HG02759 (cell line): ENCODE results near the gene CDCA8.

Experiments used
- ATAC-seq: cut with Tn5 transposase; IDR thresholded peaks from one replicate; pipeline ENCODE4 v1.9.1; 2021; ENCODE audit warnings: mild to moderate bottlenecking, moderate library complexity; ENCODE audit not compliant: unreplicated experiment

Gene CDCA8

DNA sequence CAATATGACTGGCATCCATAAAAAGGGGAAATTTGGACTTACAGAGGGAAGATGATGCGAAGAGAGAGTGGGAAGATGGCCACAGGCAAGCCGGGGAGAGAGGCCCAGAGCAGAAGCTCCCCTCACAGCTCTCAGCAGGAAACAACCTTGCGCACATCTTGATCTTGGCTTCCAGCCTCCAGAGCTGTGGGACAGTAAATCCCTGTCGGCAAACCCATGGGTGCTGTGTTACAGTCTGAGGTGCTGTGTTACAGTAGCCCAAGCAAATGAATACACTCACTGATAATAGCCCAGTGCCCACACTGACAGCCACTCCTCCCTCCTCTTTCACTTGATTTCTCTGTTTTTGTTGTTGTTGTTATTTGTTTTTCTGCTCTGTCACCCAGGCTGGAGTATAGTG, 22.4 kb downstream of the CDCA8 start:
- no peak for ATAC-seq

DNA sequence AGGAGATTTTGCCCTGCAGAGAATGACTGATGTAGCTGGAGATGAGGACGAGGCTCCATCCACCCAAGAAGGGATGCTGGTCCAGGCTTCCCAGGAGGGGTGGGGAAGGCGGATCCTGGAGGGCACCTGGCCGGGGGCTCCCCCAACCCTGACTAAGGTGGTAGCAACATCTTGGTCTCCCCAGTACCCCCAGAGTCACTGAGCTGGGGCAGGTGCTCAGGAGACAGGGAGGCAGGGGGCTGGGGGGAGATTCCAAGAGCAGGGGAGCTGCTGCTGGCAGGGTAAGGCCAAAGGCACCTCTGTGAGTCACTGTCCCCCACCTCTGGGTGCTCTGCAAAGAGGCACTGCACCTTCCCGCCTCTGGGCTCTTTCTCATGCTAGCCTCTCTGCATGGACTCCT, 24.0 kb downstream of the CDCA8 start:
- no peak for ATAC-seq

DNA sequence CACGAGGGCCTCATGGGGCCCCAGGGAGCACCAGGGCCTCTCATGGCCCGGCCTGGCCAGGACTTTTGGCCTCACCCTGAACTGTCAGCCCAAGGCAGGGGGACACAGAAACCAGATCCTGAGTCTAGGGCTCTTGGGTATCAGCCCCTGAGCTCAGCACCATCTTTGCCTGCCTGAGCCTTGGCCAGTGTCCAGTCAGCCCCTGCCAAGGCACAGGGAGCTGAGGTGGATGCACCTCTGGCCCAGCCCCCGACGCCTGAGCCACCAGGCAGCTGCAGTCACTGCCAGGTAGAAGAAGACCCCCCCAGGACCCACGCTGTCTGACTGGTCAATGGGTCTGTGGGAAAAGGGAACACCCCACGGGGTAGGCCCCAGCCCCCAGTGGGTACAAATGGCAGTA, 25.3 kb downstream of the CDCA8 start:
- ATAC-seq = no peak

DNA sequence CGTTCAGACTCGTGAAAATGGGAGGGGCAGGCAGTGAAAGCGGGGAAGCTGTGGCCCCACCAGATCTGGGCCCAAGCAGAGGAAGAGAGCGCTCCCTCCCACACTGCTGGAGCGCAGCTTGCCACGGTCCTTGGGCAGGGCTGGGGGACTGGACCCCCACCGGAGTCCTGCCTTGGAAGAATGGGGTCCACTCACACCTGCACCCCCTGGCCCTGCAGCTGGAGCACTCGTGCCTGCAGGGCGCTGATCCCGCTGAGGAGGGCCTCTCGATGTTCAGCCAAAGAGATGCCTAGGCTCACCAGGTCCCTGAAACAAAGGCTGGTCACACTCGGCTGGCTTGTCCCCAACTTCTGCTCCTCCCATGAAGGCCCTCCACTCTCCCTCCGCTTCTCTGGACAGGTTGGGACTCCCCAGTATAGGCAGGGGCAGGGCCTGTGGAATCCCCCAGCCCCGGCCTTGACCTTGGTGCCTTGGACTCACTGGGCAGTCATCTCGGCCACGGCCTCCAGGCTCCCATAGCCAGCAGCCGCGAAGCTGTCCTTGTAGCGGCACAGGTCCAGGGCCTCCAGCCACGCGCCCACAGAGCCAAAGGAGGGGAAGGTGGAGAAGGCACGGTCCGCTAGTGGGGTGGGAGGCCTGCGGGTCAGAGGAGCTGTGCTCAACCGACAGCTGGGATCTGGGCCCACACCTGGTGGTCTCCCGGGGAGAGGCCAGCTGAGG, 26.0 kb downstream of the CDCA8 start:
- ATAC-seq = no peak

DNA sequence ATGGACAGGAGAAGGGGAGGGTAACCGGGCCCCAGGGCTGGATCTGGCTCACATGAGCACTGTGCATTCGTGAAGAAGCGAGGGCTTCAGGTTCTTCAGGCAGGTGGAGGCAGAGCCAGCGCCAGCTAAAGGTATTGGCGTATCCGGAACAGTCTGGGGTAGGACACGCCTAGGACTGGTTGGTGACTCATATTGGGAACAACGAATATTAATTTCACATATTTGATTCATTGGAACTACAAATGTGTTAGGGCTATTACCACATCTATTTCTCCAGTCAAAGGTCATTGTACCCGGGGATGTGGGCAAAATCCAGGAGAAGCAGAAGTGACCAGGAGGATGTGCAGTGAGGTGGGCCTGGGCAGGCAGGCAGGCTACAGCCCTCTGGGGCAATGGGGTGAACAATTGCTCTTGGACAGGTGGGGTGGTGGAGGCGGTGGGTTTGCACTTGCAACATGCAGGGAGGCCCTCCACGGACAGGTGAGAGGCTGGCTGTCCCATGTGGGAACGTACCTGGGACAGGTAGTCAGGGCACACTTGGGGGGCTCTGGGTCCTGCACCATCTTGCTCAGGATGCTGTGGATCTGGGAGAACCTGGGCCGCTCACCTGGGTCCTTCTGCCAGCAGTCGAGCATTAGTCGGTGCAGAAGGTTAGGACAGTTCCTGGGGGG, 26.7 kb downstream of the CDCA8 start:
- ATAC-seq = no peak

DNA sequence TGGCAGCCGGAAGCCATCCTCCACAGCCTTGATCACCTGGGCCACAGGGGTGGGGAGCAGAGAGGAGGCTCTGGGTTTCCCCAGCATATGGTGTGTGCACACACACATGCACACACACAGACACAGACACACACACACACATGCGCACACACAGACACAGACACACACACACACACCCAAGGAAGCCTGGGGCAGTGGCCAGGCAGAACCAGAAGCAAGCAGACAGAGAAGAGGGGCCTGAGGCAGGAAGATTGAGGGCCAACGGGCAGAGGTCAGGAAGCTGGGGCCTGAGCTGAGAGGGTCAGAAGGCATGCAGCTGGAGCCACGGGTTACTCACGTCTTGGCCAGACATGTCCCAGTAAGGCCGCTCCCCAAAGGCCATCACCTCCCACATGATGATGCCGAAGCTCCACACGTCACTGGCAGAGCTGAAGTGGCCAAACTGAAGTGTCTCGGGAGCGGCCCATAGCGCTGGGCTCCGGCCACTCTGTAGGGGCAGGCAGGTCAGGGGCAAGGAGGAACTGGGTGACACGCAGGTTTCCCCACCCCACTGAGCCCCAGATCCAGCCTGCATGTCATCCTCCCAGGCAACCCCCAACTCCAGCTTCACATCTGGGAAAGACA, 27.4 kb downstream of the CDCA8 start:
- no peak for ATAC-seq

DNA sequence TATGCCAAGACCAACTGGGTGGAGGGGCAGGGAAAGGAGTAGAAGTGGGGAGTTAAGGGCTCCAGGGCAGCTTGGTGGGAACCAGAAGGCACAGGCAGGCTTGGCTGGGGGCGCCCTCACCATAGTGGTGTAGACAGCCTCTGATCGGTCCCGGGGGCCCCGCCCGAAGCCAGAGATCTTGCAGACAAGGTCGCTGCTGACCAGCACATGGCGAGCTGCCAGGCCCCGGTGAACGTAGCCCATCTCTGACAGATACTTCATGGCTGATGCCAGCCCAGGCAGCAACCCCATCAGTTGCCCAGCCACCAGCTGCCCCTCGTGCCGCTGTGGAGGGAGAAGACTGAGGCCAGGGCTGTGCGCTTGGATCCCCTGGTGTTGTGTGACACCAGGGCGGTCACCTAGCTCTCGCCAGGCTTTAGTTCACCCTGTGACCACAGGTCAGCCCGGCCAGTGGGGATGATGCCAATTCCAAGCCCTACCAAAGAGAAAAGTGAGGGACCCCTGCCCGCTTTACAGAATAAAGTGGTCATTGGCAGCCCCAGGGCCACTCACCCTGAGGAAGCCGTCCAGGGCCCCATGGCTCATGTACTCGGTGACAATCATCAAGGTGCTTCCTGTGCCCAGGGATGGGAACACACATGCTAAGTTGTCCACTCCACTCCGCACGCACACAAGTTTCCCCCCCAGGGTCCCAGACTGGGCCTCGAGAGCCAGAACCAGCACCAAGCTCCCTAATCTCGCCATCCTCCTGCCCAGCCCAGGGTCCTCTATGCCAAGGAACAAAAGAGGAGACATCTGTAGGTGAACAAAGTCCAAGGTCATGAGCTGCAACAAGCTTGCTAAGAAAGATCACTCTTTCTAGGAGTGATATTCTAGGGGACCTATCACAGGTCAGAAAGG, 28.2 kb downstream of the CDCA8 start:
- ATAC-seq = no peak

DNA sequence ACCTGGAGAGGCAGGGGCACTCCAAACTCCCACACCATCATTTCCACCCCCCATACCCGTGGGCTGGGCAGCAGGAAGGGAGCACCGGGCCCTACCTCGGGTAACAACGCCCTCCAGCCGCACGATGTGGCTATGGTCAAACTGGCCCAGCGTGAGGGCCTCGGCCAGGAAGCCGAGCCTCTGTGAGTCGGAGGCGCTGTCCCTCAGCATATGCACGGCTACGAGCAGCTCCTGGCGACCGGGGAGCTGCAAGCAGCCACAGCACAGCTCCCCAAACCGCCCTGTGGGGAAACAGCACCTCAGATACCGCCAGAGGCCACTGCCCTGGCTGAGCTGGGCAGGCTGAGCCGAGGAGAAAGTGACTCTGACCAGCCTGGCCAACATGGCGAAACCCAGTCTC, 29.2 kb downstream of the CDCA8 start:
- ATAC-seq = no peak

DNA sequence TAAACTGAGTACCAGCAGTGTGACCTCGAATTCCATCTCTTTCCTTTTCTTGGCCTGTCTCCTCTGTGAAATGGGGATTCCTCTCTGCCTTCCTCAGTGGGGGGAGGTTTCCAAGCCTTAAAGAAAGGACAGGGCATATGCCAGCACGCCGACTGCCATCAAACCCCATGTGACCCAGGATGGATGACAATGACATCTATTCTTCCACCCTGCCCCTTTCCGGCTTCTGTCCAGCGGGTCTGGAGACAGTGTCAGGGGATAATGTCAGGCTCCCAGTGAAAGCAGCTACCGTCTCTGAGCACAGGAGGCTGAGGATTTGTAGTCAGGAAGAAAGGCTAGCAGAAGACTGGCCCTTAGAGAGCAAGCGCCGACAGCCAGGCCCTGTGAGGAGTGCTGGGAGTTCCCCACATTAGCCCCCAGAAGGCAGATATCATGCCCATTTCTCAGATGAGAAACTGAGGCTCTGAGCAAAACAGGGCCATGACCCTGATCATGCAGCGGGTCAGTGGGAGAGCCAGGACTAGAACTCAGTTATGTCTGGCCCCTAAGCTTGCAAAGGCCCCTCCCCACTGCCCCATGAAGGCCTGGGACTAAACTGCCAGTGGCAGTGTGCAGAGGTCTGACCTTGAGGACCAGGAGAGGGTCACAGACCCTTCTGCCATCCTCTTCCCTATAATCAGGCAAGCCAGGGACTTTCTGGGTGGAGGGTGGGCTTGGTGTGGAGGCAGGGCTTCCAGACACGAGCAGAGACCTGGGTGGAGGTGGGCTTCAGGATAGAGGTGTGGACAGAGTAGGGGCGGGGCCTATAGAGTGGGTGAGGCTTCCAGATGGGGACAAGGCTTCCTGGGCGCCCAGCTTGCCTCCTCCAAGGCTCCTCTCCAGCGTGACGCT, 30.1 kb downstream of the CDCA8 start:
- ATAC-seq = no peak

DNA sequence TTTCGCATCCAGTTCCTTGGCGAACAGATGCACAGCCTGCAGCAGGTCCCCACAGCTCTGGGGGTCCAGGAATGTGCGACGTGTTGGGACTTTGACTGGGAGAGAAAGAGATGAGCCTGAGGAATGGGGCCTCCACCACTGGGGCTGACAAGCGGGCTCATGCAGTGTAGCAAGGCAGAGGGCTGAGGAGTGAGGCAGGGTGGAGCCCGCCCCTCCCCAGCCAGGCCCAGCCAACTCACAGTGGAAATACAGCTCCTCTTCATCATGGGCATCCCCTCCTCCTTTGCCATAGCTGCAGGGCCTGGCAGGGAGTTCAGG, 30.7 kb downstream of the CDCA8 start:
- ATAC-seq = no peak

DNA sequence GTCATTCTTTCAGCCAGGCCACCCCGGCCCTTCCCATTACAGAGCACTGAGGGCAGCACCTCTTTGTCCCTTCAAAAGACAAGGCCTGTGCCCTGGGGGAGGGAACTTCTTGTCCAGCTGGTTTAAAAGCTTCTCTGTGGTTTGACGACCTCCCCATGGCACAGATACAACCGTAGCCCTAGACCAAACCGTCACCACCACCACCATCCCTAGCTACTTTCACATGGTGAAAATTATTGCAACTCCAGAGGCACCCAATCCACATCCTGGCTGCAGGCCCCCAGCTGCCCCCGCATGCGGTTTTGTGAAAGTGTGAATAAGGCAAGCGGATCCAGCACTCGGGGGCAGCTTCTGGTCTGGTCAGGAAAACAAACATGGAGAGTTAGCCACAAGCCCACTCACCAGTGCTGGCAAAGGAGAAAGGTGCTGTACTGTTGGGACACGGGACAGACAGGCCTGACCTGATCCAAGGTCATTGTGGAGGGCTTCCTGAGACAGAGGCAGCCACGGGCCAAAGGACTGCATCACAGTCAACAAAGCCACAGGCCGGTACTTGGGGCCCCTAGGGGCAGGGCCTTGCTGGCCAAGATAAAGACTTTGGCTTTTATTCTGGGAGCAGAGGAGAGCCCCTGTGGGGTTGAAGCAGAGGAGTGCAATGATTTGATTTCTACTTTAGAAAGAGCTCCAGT, 31.2 kb downstream of the CDCA8 start:
- no peak for ATAC-seq

DNA sequence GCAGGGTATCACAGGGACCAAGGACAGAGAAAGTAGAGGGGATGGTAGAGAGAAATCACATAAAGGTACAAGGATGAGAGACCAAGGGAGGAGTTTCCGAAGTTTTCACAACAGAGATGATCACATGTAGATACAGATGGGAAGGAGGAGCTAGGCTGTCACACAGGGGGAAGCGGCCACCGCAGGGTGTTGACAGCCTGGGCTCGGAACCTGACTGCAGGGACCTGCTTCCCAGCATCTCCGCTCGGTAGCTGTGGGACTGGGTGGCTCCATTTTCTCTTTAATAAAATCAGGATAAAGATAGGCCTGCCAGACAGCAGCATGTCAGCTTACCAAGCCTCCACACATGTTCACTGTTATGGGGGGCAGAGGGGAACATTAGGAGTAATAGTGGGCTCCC, 32.3 kb downstream of the CDCA8 start:
- ATAC-seq = no peak

DNA sequence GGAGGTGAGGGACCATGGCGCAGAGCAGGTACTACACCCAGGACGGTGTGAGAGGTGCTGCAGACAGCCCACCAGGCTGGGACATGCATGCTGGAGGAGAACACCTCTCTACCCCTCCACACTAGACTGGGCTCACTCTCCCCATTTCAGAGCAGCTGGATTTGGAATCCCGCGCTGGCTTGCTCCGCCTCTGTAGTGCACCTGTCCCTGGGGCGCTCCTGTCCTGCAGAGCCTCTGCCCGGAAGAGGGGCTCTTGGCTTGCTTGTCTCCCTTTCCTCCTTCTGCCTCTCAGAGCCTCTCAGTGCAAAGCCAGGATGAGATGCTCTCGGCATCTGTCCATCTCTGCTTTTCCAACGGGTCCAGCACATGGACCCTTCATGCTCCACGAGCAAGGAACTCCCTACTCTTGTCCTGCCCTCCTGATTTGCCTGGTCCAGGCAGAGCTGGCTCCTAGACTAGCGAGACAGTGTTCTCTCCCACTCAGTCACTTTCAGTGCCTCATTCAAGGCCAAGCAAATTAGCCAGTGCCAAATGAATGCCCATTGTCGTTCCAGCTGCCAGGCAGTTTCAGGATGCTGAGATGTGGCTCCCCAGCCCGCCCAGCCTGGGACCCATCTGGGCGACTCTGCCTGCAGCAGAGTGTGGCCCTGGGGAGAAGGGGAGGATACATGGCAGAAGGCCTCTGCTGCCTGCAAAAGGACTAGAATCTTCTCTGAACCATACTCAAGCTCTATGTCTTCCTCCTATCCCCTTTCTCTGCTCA, 33.7 kb downstream of the CDCA8 start:
- no peak for ATAC-seq

DNA sequence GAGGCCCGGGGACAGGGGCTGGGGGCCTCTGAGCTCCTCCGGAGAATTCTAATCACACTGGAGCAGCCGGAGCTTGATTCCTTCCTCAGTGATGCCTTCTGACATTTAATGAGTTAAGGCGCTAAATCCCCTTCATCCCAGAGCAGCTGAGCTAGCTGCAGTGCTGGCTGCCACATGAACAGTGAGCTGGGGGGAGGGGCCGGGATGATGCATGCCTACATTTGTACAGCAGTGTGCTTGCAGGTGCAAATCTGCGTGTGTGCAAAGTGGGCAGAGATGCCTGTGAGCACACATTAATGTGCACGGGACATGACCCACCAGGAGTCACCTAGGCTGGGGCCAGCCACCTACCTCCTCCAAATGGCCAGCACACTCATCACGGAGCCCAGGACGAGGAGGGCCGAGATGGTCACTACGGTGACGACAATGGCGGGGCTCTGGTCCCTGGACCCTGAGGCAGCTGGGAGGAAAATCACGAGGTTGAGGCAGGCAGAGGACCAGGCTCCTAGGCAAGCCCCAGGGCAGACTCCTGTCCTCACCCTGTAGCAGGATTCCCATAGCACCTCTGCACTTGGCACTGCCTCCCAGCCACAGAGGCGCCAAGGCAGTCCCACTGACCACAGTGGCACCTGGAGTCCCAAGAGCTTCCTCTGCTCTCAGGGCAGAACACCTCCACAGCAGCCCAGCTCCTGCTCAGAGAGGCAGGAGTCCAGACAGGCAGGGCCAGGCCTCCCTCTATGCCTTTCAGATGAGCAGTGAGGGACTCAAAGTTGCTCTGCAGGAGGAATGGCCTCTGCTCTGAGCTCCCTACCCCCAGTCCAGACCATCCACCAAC, 34.7 kb downstream of the CDCA8 start:
- ATAC-seq = no peak

DNA sequence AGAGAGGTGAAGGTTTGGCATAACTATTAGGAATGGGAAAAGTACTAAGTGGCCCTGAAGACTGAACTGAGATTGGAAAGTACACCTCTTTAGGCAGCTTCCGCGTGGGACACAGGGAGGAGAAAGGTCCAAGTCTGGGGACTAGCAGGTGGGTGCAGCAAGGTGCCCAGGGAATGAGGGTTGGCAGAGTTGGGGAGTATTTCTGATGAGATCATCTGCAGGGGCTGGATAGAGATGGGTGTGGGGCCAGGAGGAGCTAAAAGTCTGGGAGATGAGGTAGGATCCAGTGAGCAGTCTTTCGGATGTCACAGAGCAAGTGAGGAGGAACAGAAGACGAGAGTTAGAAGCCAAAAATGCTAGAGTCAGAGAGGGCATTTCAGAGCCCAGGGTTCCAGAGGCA, 36.1 kb downstream of the CDCA8 start:
- no peak for ATAC-seq

DNA sequence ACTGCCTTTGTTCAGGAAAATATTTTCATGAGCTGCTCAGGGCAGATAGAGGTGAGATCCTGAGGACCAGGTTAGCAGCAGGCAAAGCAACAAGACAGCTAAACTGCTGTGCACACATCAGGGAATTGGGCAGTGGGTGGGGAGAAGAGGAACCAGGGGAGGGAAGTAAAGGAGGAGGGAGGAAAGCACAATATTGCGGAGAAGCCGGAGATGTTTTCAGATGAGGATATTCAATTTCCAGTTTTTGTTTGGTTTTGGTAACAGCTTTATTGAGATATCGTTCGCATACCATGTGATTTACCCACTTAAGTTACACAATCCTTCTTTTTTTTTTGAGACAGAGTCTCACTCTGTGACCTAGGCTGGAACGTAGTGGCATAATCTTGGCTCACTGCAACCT, 38.1 kb downstream of the CDCA8 start:
- ATAC-seq = no peak

DNA sequence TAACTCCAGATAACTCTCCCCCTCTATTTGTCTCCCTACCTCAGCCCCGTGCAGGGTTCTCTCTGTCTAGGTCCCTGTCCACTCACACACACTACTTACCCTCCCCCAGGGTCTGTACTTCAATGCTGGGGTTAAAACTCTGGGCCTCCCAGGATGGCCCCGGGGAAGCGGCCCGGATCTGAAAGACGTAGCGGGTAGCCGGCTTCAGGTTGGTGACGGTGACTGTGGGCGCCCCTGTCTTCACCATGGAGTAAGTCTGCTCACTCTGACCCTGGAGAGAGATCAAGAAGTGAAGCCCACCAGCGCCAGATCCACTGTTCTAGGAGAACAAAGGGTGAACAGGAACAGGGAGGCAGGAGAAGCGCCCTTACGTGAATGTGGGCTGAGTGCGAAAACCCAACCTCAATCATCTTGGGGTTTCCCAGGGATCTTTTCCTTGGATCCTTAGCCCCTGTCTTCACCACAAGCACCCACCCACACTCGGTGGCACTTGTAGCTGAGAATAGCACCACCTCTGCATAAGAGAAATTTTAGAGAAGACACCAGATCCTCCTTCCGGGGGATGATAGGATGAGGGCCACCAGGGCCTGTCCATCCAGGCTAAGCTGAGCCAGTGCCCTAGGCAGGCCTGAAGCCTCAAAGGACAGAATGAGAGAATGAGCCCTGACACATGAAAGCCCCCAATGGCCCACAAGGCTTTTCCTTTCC, 39.1 kb downstream of the CDCA8 start:
- no peak for ATAC-seq
